Inflammatory macrophage (primary cell): ENCODE results near the gene TTBK2.
"Not testable (repeated sequence)": the region's sequence is repeated elsewhere in the genome, so short reads cannot be mapped to it uniquely, and the experiment has no call there.

ENCODE experiments used
- DNase-seq, 2 donors: peaks; one replicate each; pipeline ENCODE4 v3.0.0-alpha.2; 2020 to 2022

TTBK2 gene

GRCh38 chr15:42820811-42821210, 99.8 kb downstream of the TTBK2 start:
- no peak for DNase-seq

- no peak for DNase-seq
These were observed 100.8 kb downstream of the TTBK2 start for GRCh38 chr15:42819786-42820185.

GRCh38 chr15:42811433-42811832, 109.1 kb downstream of the TTBK2 start:
- DNase-seq, result no peak

GRCh38 chr15:42808913-42809312, 111.7 kb downstream of the TTBK2 start:
- no peak for DNase-seq

GRCh38 chr15:42805266-42805665, 115.3 kb downstream of the TTBK2 start:
- DNase-seq, result no peak

- DNase-seq, result no peak
These were observed 115.8 kb downstream of the TTBK2 start for GRCh38 chr15:42804739-42805138.

- no peak for DNase-seq
These were observed 117.1 kb downstream of the TTBK2 start for GRCh38 chr15:42803436-42803835.

- DNase-seq, result no peak
These were observed 118.4 kb downstream of the TTBK2 start for GRCh38 chr15:42802168-42802567.

- DNase-seq, result no peak
These were observed 119.7 kb downstream of the TTBK2 start for GRCh38 chr15:42800731-42801474.

- DNase-seq, result no peak
These were observed 121.8 kb downstream of the TTBK2 start for GRCh38 chr15:42798802-42799201.

GRCh38 chr15:42796955-42797782, 123.4 kb downstream of the TTBK2 start:
- DNase-seq, result no peak

GRCh38 chr15:42788725-42789124, 131.9 kb downstream of the TTBK2 start:
- peak in 1 of 2 donors; percentile 42 for DNase-seq

GRCh38 chr15:42786978-42787377, 133.6 kb downstream of the TTBK2 start:
- DNase-seq, result no peak

GRCh38 chr15:42785569-42785968, 135.0 kb downstream of the TTBK2 start:
- DNase-seq, result no peak

- DNase-seq, result no peak
These were observed 135.9 kb downstream of the TTBK2 start for GRCh38 chr15:42784705-42785104.

- DNase-seq, result no peak
These were observed 137.9 kb downstream of the TTBK2 start for GRCh38 chr15:42782716-42783115.

- no peak for DNase-seq
These were observed 145.2 kb downstream of the TTBK2 start for GRCh38 chr15:42775416-42775815.

- no peak for DNase-seq
These were observed 147.7 kb downstream of the TTBK2 start for GRCh38 chr15:42772901-42773300.

- no peak for DNase-seq
These were observed 148.4 kb downstream of the TTBK2 start for GRCh38 chr15:42772144-42772543.

GRCh38 chr15:42766109-42766508, 154.5 kb downstream of the TTBK2 start:
- not testable (repeated sequence) for DNase-seq

- DNase-seq, result not testable (repeated sequence)
These were observed 156.3 kb downstream of the TTBK2 start for GRCh38 chr15:42764154-42764731.

- DNase-seq, result not testable (repeated sequence)
These were observed 158.8 kb downstream of the TTBK2 start for GRCh38 chr15:42761813-42762212.

GRCh38 chr15:42760759-42761158, 159.8 kb downstream of the TTBK2 start:
- no peak for DNase-seq

- no peak for DNase-seq
These were observed 161.5 kb downstream of the TTBK2 start for GRCh38 chr15:42759093-42759492.
